Measurements from ENCODE around the gene GAPVD1.
A peak's percentile ranks its signal among the peaks of the same experiment; 100 is the strongest.
"Not testable (repeated sequence)": the region's sequence is repeated elsewhere in the genome, so short reads cannot be mapped to it uniquely, and the experiment has no call there.

GAPVD1 gene

GRCh38 chr9:125261501-125262293 lies at the start of gene GAPVD1:
Gene GAPVD1, plus strand, starts transcription at chr9:125261826. Its CDS starts 37,096 bp downstream, at chr9:125298922.
- DNase-seq: peak; percentile 76 to 77

DNA sequence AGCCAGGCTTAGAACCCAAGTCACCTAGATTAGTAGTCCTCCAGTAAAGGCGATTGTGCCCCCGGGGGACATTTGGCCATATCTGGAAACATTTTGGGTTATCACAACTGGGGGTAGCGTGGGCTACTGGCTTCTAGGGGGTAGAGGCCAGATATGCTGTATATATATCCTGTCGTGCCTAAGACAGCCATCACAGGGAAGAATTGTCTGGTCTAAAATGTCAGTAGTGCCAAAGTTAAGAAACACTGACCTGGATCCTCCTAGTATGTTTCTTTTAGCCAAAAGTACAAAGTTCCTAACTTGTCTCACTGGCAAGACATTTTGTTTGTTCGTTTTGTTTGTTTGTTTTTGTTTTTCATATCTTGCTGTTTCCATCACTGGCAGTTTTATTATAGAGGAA lies 47.4 kb upstream of the GAPVD1 start:
- no peak for DNase-seq

DNA sequence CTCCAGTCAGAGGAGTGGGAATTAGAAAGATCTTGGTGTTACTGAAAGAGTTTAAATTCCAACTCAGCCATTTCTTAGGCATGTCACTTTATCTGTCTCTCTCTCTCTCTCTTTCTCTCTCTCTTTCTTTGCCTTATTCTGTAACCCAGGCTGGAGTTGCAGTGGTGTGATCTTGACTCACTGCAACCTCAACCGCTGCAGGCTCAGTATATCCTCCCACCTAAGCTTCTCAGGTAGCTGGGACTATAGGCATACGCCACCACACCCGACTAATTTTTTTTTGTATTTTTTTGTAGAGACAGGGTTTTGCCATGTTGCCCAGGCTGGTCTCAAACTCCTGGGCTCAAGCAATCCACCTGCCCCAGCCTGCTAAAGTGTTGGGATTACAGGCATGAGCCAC lies 43.0 kb upstream of the GAPVD1 start:
- DNase-seq: no peak

- DNase-seq: not testable (repeated sequence)
These were observed 36.8 kb upstream of the GAPVD1 start for GRCh38 chr9:125224858-125225257.

DNA sequence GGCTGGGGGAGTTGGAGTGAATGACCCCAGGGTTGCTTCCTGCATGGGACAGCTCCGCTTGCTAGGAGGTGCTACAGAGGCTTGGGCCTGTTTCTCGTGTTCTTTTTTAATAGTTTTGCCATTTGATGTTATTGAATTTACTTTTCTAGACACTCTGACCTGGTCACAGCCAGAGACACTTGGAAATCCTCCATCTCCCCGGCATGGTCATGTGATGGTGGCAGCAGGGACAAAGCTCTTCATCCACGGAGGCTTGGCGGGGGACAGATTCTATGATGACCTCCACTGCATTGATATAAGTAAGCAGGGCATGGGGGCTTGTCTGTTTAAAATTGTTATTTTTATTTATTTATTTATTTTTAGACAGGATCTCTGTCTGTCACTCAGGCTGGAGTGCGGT lies 33.9 kb upstream of the GAPVD1 start:
- DNase-seq: no peak

DNA sequence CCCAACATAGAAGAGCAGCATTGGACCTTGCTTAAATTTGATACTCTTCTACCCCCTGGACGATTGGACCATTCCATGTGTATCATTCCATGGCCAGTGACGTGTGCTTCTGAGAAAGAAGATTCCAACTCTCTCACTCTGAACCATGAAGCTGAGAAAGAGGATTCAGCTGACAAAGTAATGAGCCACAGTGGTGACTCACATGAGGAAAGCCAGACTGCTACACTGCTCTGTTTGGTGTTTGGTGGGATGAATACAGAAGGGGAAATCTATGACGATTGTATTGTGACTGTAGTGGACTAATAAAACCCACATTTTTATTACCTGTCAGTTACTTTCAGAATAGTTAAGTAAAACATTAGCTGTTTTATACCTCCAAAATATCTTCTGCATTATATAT lies 27.9 kb upstream of the GAPVD1 start:
- no peak for DNase-seq

DNA sequence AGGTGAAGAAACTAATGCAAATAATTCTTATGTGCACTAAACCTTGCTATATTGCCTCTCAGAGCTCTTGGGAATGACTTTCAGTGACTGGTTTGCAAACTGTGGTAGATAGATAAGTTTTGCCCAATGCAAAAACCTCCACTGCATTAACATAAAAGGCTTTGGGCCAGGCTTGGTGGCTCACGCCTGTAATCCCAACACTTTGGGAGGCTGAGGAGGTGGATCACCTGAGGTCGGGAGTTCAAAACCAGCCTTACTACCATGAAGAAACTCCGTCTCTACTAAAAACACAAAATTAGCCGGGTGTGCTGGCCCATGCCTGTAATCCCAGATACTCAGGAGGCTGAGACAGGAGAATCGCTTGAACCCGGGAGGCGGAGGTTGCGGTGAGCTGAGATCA lies 27.5 kb upstream of the GAPVD1 start:
- DNase-seq: not testable (repeated sequence)

GRCh38 chr9:125235804-125236519 lies 25.7 kb upstream of the GAPVD1 start:
- no peak for DNase-seq

GRCh38 chr9:125236520-125237159 lies 25.0 kb upstream of the GAPVD1 start:
- not testable (repeated sequence) for DNase-seq

- no peak for DNase-seq
These were observed 23.3 kb upstream of the GAPVD1 start for GRCh38 chr9:125238127-125238914.

DNA sequence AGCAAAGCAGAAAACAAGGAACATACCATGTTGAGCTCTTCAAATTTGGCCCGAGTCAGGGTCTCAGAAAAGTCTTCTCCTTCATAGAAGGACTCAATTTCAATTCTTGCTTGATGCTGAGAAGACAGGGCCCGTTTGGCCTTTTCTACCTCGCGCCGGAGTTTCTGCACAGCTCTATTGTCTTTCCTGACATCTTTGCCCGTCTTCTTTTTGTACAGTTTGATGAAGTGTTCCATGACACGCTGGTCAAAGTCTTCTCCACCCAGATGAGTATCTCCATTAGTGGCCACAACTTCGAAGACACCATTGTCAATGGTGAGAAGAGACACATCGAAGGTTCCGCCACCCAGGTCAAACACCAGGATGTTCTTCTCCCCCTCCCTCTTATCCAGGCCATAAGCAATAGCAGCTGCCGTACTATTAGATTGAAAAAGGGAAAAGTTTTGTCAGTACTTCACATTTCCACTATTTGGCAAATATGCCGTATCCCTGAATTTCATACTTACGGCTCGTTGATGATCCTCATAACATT lies 22.6 kb upstream of the GAPVD1 start:
- no peak for DNase-seq

GRCh38 chr9:125239631-125240597 lies 21.7 kb upstream of the GAPVD1 start:
- no peak for DNase-seq

- peak; percentile 16 for DNase-seq
These were observed 21.0 kb upstream of the GAPVD1 start for GRCh38 chr9:125240649-125240999.

DNA sequence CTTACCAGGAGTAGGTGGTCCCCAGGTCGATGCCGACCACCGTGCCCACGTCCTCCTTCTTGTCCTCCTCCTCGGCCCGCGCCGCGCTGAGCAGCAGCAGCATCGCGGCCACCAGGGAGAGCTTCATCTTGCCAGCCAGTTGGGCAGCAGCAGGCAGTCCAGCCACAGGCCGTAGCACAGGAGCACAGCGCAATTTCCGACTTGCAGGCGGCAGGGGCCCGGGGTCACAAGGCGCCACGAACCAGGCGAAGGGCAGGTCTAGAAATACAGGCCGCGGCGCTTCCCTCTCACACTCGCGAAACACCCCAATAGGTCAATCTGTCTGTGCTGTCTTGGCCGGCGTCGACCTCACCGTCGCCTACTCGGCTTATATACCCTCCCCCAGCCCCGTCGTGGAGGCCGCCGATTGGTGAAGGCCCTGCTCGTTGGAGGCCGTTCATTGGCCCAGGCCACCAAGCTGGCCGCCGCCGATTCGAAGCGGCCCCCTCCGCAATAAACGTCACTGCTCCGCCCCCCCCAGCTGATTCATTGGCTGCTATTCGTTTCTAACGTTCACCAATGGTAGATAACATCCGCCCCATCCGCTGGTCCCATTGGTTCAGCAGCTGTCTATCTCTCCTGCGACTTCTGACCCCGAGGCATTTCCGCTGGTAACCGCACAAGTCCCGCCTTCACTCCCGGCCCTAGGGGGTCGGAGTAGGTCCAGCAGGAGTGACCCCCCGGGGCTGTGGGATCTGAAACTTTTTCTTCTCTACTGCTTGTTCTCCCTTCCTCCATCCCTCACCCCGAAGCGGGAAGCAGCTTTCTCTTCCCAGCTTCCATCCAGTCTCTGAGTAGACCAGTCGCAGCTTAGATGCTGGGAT lies 20.4 kb upstream of the GAPVD1 start, which contains the start of gene HSPA5:
TSS of gene HSPA5 (minus strand) at position 344 of the 863 bp plus-strand sequence. CDS start at position 127, 217 bp downstream.
- DNase-seq: peak; percentile 100

DNA sequence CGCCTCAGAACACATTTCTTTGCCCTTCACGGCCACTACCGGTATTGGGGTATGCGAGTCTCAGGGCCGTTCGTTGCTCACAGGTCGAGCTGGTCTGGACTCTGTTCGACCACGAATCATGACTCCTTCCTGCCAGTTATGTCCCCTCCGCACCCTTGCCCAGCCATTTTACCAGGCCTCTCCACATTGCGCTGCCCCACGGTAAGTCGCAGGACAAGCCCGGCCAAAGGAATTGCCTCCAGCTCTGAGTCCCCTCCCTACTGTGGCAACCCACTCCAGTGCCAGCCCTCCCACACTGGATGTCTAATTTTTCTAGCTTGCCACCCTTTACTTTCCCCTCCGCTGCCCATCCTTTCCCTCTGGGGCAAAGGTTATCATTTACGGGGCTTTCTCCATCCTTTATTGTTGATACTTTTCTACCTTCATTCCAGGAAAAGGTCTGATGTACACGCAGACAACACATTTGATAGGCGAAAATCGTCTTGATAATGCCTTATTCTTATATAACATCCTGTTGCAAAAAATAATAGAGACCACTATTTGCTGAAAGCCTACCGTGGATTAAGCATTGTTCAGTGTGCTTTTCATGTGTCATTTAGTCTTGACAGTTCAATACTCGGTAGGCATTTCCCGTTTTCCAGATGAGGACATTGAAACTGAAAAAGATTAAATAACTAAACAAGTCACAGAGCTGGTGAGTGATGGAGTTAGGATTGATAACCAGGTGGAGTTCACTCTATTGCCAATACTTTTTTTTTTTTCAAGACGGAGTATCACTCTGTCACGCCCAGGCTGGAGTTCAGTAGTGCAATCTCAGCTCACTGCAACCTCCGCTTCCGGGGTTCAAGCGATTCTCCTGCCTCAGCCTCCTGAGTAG lies 19.5 kb upstream of the GAPVD1 start:
- no peak for DNase-seq

GRCh38 chr9:125243792-125244260 lies 17.8 kb upstream of the GAPVD1 start:
- no peak for DNase-seq

DNA sequence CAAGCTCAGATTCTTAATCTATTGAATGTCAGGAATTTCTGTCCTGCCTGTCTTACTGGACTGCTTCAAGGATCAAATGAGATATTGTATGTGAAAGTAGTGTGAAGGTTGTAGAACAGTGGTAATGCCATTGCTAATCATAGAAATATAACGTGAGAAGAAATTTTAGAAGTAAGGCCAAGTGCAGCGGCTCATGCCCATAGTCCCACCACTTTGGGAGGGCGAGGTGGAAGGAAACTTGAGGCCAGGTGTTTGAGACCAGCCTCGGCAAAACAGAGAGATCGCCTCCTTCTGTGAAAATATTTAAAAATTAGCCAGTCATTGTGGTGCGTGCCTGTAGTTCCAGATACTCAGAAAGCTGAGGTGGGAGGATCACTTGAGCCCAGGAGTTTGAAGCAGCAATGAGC lies 15.4 kb upstream of the GAPVD1 start:
- DNase-seq: no peak

- no peak for DNase-seq
These were observed 7.4 kb upstream of the GAPVD1 start for GRCh38 chr9:125254231-125254630.

GRCh38 chr9:125255781-125256391 lies 5.7 kb upstream of the GAPVD1 start:
- no peak for DNase-seq

Measured in activated CD4-positive, alpha-beta T cell treated with anti-CD3 and anti-CD28 coated beads, Interleukin-2, amount 50 U/mL, for 4 hours (primary cell).